Uterus (tissue), 4 donors: ENCODE results near the gene CYBRD1. TPM values are rescaled to one million over a fixed set of nuclear protein-coding genes. Genes with fewer than 3 reads are reported as not detected.

ENCODE experiments used
- DNase-seq, 2 donors: peaks; one replicate each; pipeline ENCODE4 v3.0.0-alpha.2; 2019 to 2020
- H3K27ac ChIP-seq, 2 donors: fragments of 200-600 bp; sonication (generic); 1 replicate in 1 of 2; 2 replicates in 1 of 2; pipeline ENCODE4 v1.5.1; 2016 to 2018
- H3K27me3 ChIP-seq, 2 donors: fragments of 200-600 bp; sonication (generic); one replicate each; pipeline ENCODE4 v1.5.1; 2018 to 2019; ENCODE audit warnings: control low read depth in 1 of 2
- H3K36me3 ChIP-seq, 2 donors: fragments of 200-600 bp; sonication (generic); one replicate each; pipeline ENCODE4 v1.5.1; 2019; ENCODE audit warnings: control low read depth in 1 of 2
- H3K4me1 ChIP-seq, 2 donors: fragments of 200-600 bp; sonication (generic); one replicate each; pipeline ENCODE4 v1.5.1; 2018 to 2019; ENCODE audit warnings: control low read depth in 1 of 2
- H3K4me3 ChIP-seq, 2 donors: fragments of 200-600 bp; sonication (generic); 1 replicate in 1 of 2; 2 replicates in 1 of 2; pipeline ENCODE4 v1.5.1; 2018 to 2019; ENCODE audit warnings: mild to moderate bottlenecking in 1 of 2
- H3K9me3 ChIP-seq, 2 donors: fragments of 200-600 bp; sonication (generic); one replicate each; pipeline ENCODE4 v1.5.1; 2019; ENCODE audit warnings: control low read depth in 1 of 2
- POLR2A ChIP-seq, 2 donors: fragments of 450-650 bp; IDR thresholded peaks; one replicate each; pipeline ENCODE4 v1.6.1; 2016; ENCODE audit warnings: antibody characterized with exemption in 2 of 2, mild to moderate bottlenecking in 1 of 2, moderate library complexity in 1 of 2
- intact Hi-C: fragments of 100-400 bp; cut with DNase I; formaldehyde crosslinking; loops from one replicate; pipeline ENCODE4 v1.15.1; 2023; ENCODE audit warnings: low total_unique reads
- total RNA-seq, 4 donors: library from RNA; depleted of rRNA in 3 of 4; stranded (reverse); fragments of >200 nt in 3 of 4; gene quantifications; one replicate each; pipeline versions ENCODE4 v1.1.0 to v1.2.4, GENCODE V29; 2014 to 2023
- TF ChIP-seq, protein P1 (sequence below), 4 experiments: fragments of 200-600 bp in 2 of 4; fragments of 450-650 bp in 2 of 4; sonication (generic) in 2 of 4; IDR thresholded peaks; one replicate each; pipeline ENCODE4 v1.5.1; 2016 to 2019; ENCODE audit warnings: antibody characterized with exemption in 4 of 4, mild to moderate bottlenecking in 2 of 4, moderate library complexity in 1 of 4
- donor health status: DM: yes; HTN: yes; CAD: no.

The CYBRD1 gene
- total RNA-seq, 4 donors from 2014 or later, result 108 to 335 (median 219) TPM

DNA sequence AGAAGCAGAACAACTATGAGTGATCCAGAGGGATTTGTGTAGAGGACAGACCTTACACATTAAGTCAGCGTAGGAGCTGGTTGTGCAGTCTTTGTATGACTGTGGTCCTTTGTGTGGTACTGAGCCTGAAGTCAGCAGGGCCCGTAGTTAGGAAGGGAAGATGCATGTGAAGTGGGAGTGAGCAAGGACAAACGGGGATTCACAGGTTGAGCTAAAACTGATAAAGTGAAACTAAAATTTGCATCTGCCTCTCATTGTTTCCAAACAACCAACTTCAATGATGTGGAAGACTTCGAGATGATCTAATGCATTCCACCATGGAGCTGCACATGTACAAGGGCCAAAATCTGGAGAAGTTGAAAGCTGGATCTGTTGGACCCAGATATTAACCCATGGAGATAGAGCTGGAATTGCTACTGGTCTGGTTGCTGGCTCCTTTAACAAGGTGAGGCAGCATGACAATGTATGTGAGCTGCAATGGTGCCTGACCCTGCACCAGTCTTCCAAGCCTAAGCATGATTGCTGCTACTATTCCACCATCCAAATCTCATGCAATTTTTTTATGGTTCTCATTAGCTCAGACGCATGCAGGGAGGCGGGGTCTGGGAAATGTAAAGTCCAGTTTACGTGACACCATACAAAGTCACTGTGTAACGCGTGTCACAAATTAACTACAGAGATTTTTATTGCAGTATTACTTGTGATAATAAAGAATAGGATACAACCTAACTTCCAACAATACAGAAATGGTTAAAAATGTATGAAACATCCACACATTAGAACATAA, 12.1 kb upstream of the CYBRD1 start:
- H3K9me3 ChIP-seq, result no peaks in the 10 kb centered on the region
- intact Hi-C loops, result no loop called here
- no peaks in the 10 kb centered on the region for H3K36me3 ChIP-seq
- TF ChIP-seq POLR2A (IDR thresholded peaks at IDR 0.05), result no peak
- TF ChIP-seq, protein P1, sequence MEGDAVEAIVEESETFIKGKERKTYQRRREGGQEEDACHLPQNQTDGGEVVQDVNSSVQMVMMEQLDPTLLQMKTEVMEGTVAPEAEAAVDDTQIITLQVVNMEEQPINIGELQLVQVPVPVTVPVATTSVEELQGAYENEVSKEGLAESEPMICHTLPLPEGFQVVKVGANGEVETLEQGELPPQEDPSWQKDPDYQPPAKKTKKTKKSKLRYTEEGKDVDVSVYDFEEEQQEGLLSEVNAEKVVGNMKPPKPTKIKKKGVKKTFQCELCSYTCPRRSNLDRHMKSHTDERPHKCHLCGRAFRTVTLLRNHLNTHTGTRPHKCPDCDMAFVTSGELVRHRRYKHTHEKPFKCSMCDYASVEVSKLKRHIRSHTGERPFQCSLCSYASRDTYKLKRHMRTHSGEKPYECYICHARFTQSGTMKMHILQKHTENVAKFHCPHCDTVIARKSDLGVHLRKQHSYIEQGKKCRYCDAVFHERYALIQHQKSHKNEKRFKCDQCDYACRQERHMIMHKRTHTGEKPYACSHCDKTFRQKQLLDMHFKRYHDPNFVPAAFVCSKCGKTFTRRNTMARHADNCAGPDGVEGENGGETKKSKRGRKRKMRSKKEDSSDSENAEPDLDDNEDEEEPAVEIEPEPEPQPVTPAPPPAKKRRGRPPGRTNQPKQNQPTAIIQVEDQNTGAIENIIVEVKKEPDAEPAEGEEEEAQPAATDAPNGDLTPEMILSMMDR (IDR thresholded peaks at IDR 0.05), result no peak
- no peak overlapping the region for H3K4me3 ChIP-seq
- DNase-seq, result no peak
- H3K27ac ChIP-seq, result no peak overlapping the region
- no peaks in the 10 kb centered on the region for H3K27me3 ChIP-seq
- no peaks in the 10 kb centered on the region for H3K4me1 ChIP-seq

GRCh38 chr2:171512014-171512413, 10.3 kb upstream of the CYBRD1 start:
- H3K36me3 ChIP-seq, result no peaks in the 10 kb centered on the region
- no peaks in the 10 kb centered on the region for H3K4me1 ChIP-seq
- TF ChIP-seq, protein P1 (IDR thresholded peaks at IDR 0.05), result no peak
- no peak for TF ChIP-seq POLR2A (IDR thresholded peaks at IDR 0.05)
- H3K4me3 ChIP-seq, result no peak overlapping the region
- no peak for DNase-seq
- H3K27me3 ChIP-seq, result no peaks in the 10 kb centered on the region
- no peak overlapping the region for H3K27ac ChIP-seq
- intact Hi-C loops, result no loop called here
- H3K9me3 ChIP-seq, result no peaks in the 10 kb centered on the region

- DNase-seq, result no peak
- intact Hi-C loops, result no loop called here
- TF ChIP-seq, protein P1 (IDR thresholded peaks at IDR 0.05), result no peak
- no peak for TF ChIP-seq POLR2A (IDR thresholded peaks at IDR 0.05)
- no peaks in the 10 kb centered on the region for H3K4me1 ChIP-seq
- H3K4me3 ChIP-seq, result no peak overlapping the region
- no peaks in the 10 kb centered on the region for H3K36me3 ChIP-seq
- H3K27ac ChIP-seq, result no peak overlapping the region
- H3K27me3 ChIP-seq, result no peaks in the 10 kb centered on the region
- no peaks in the 10 kb centered on the region for H3K9me3 ChIP-seq
These were observed 9.5 kb upstream of the CYBRD1 start for GRCh38 chr2:171512683-171513195.

DNA sequence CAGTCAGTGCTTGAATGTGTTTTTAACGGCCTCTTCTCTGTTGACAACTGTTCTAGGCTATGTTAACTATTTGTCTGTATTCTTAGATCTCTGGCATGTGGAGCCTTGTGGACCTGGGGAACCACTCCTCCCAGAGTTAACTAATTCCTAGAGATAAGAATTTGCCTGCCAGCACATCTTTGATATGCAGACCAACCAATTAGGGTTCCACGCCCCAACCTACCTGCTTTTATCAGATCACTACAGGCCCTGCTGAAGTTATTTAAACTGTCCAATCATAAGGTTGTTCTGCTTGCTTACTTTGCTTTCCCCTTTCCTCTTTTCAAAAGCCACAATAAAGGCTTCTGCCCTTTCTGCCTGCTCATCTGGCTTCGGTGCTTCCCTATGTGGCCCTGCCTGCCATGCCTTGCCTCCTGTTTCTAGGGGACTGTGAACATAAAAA, 8.5 kb upstream of the CYBRD1 start:
- intact Hi-C loops, result no loop called here
- no peaks in the 10 kb centered on the region for H3K36me3 ChIP-seq
- H3K9me3 ChIP-seq, result no peaks in the 10 kb centered on the region
- no peaks in the 10 kb centered on the region for H3K4me1 ChIP-seq
- H3K27me3 ChIP-seq, result no peaks in the 10 kb centered on the region
- no peak overlapping the region for H3K27ac ChIP-seq
- H3K4me3 ChIP-seq, result no peak overlapping the region
- no peak for TF ChIP-seq POLR2A (IDR thresholded peaks at IDR 0.05)
- TF ChIP-seq, protein P1 (IDR thresholded peaks at IDR 0.05), result no peak
- no peak for DNase-seq

DNA sequence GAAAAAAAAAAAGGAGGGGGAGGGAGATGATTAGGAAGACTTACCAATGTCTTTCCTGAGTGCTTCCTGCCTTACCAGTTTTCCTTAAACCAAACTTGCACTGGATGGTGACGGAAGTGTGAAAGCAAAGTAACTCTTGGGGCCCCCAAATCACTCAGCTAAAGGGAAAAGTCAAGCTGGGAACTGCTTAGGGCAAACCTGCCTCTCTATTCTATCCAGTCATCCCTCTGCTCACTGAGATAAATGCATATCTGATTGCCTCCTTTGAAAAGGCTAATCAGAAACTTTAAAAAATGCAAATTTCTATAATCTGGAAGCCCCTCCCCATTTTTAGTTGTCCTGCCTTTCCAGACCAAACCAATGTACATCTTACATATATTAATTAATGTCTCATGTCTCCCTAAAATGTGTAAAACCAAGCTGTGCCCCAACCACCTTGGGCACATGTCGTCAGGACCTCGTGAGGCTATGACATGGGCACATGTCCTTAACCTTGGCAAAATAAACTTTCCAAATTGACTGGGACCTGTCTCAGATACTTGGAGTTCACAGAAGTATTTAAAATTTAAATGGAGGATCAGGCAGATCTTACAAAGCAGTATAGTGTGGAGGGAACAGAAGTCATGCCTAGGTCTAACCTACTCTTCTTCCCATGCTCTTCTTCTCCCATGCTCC, 7.2 kb upstream of the CYBRD1 start:
- no peak for TF ChIP-seq POLR2A (IDR thresholded peaks at IDR 0.05)
- TF ChIP-seq, protein P1 (IDR thresholded peaks at IDR 0.05), result no peak
- no peak overlapping the region for H3K4me3 ChIP-seq
- no peaks in the 10 kb centered on the region for H3K4me1 ChIP-seq
- no peak overlapping the region for H3K27ac ChIP-seq
- no peak for DNase-seq
- no peaks in the 10 kb centered on the region for H3K36me3 ChIP-seq
- no peaks in the 10 kb centered on the region for H3K9me3 ChIP-seq
- H3K27me3 ChIP-seq, result no peaks in the 10 kb centered on the region
- intact Hi-C loops, result no loop called here
